ENCODE measurements around the gene LRG1.

LRG1 gene

DNA sequence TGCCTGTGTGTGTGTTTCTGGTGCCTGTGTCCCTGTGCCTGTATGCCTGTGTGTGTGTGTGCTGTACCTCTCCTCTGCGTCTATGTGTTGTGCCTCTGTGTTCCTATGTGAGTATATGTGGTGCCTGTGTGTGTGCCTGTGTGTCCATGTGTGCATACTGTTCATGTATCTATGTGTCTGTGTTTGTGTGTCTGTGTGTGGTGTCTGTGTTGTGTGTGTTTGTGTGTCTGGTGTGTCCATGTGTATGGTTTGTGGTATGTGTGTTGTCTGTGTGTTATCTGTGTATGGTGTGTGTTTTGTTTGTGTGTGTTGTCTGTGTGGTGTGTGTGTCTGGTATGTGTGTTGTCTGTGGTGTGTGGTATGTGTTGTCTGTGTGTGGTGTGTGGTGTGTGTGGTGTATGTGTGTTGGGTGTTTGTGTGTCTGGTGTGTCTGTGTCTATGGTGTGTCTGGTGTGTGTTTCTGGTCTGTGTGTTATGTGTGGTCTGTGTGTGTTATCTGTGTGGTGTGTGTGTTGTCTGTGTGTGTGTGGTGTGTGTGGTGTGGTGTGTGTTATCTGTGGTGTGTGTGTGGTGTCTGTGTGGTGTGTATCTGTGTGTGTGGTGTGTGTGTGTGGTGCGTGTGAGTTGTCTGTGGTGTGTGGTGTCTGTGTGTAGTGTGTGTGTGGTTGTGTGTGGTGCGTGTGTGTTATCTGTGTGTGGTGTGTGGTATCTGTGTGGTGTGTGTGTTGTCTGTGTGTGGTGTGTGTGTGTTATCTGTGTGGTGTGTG lies 47.3 kb downstream of the LRG1 start:
- DNase-seq, result no peak

DNA sequence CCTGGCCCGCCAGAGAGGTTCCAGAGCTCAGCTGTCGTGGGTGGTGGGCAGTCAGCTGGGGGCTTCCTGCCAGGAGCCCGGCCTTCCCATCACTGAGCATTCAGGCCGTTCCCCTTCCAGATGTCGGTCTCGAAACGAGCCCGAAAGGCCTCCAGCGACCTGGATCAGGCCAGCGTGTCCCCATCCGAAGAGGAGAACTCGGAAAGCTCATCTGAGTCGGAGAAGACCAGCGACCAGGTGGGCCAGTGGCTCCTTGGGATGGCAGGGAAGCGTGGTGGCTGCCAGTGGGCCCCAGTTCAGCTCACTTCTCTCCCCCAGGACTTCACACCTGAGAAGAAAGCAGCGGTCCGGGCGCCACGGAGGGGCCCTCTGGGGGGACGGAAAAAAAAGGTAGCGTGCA lies 48.4 kb downstream of the LRG1 start:
- DNase-seq, result no peak

DNA sequence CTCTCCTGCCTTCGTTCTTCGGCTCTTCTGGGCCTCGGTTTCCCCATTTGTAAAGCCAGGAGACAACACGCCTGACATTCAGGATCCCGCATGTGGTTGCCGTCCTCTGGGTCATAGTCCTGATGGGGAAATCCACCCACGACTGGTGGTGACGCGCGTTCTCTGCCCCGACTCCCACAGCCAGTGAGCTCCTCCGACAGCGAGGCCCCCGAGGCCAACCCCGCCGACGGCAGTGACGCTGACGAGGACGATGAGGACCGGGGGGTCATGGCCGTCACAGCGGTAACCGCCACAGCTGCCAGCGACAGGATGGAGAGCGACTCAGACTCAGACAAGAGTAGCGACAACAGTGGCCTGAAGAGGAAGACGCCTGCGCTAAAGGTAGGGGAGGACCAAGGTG lies 51.3 kb downstream of the LRG1 start:
- DNase-seq, result no peak

- no peak for DNase-seq
These were observed 52.3 kb downstream of the LRG1 start for GRCh38 chr19:4487572-4487971.
